CD8-positive, alpha-beta memory T cell (primary cell): Measurements from ENCODE around the gene APOL2. TPM values are rescaled to one million over a fixed set of nuclear protein-coding genes. Genes with fewer than 3 reads are reported as not detected.

Source experiments
- CTCF ChIA-PET: fragments of 350-600 bp; sonication (Branson Sonifier 250); formaldehyde crosslinking; loops from one replicate; lab custom pipeline; 2021; ENCODE audit warnings: antibody characterized with exemption; lab: Charles Lee
- POLR2A ChIA-PET: fragments of 350-600 bp; sonication (Branson Sonifier 250); formaldehyde crosslinking; loops from one replicate; lab custom pipeline; 2021; ENCODE audit warnings: antibody characterized with exemption; lab: Charles Lee
- DNase-seq, 5 donors: peaks; one replicate each; pipeline versions ENCODE4 v3.0.0 to v3.0.0-alpha.2; 2020 to 2022; ENCODE audit warnings: mixed read lengths in 1 of 5
- H3K27ac ChIP-seq: one replicate; pipeline ENCODE4 v1.7.0; 2013; ENCODE audit warnings: low read depth, mild to moderate bottlenecking, low read length, moderate library complexity
- H3K27me3 ChIP-seq: 2 replicates; pipeline ENCODE4 v1.7.0; 2013; ENCODE audit warnings: low read length, mild to moderate bottlenecking; ENCODE audit not compliant: insufficient read depth, poor library complexity, severe bottlenecking
- H3K36me3 ChIP-seq: 2 replicates; pipeline ENCODE4 v1.7.0; 2013; ENCODE audit warnings: mild to moderate bottlenecking, low read length, moderate library complexity; ENCODE audit not compliant: insufficient read depth
- H3K4me1 ChIP-seq: 2 replicates; pipeline ENCODE4 v1.7.0; 2013; ENCODE audit warnings: mild to moderate bottlenecking, low read length, moderate library complexity; ENCODE audit not compliant: insufficient read depth
- H3K4me3 ChIP-seq: 2 replicates; pipeline ENCODE4 v1.7.0; 2013; ENCODE audit warnings: mild to moderate bottlenecking, low read length
- H3K9me3 ChIP-seq: 2 replicates; pipeline ENCODE4 v1.7.0; 2013; ENCODE audit warnings: mild to moderate bottlenecking, low read length
- H3K27ac Mint-ChIP-seq, 8 donors: one replicate each; pipeline ENCODE4 v1.8.0; 2020 to 2021; ENCODE audit warnings: mixed read lengths in 8 of 8, mild to moderate bottlenecking in 6 of 8, inconsistent platforms in 3 of 8, moderate library complexity in 3 of 8
- H3K27me3 Mint-ChIP-seq, 2 donors: one replicate each; pipeline ENCODE4 v1.8.0; 2020 to 2021; ENCODE audit warnings: mixed read lengths in 2 of 2, mild to moderate bottlenecking in 1 of 2, moderate library complexity in 1 of 2
- H3K36me3 Mint-ChIP-seq, 3 donors: one replicate each; pipeline ENCODE4 v1.8.0; 2020 to 2021; ENCODE audit warnings: mixed read lengths in 3 of 3, inconsistent platforms in 1 of 3, mild to moderate bottlenecking in 1 of 3
- H3K4me1 Mint-ChIP-seq, 3 donors: one replicate each; pipeline ENCODE4 v1.8.0; 2020 to 2021; ENCODE audit warnings: mixed read lengths in 3 of 3, inconsistent platforms in 1 of 3, mild to moderate bottlenecking in 1 of 3
- H3K4me3 Mint-ChIP-seq, 7 donors: one replicate each; pipeline ENCODE4 v1.8.0; 2020 to 2021; ENCODE audit warnings: mixed read lengths in 7 of 7, mild to moderate bottlenecking in 6 of 7, moderate library complexity in 4 of 7, inconsistent platforms in 2 of 7
- H3K9me3 Mint-ChIP-seq, 5 donors: one replicate each; pipeline ENCODE4 v1.8.0; 2020 to 2022; ENCODE audit warnings: mixed read lengths in 5 of 5, mild to moderate bottlenecking in 3 of 5, moderate library complexity in 2 of 5, inconsistent platforms in 1 of 5
- polyA plus RNA-seq: library from polyadenylated mRNA; unstranded; fragments of 300-500 nt; fragmentation: Illumina TruSeq; gene quantifications from one replicate; pipeline ENCODE4 v1.2.3, GENCODE V29; 2021
- total RNA-seq, 2 experiments: library from RNA; stranded (reverse); gene quantifications; one replicate each; pipeline ENCODE4 v1.2.3, GENCODE V29; 2021

Gene APOL2
- total and polyA plus RNA-seq, 3 experiments from 2014 or later, result 27.1 to 62.8 (median 59.0) TPM

GRCh38 chr22:36237462-36238372, 1.6 kb downstream of the APOL2 start:
- Mint-ChIP-seq H3K27ac (peak overlapping the region; percentile 90 to 100 (median 98)), H3K27me3 (peaks cover 0 to 1% of the 10 kb centered on the region in 2 donors), H3K4me1 (peaks cover 61 to 70% (median 64%) of the 10 kb centered on the region in 3 donors), H3K4me3 (peak overlapping the region; percentile 96 to 100 (median 100)), H3K9me3 (peaks cover 4 to 8% (median 5%) of the 10 kb centered on the region in 5 donors), H3K36me3 (peaks cover 27 to 59% (median 27%) of the 10 kb centered on the region in 3 donors)
- H3K27ac ChIP-seq, result peak overlapping the region; percentile 61
- H3K36me3 ChIP-seq, result peaks cover 23% of the 10 kb centered on the region
- ChIA-PET POLR2A (interaction anchor here (1.0 kb wide), 1 partner anchor 15 kb away, joined by 4 read pairs; the partner anchor contains the start of gene APOL1), CTCF (interaction anchor here (1.0 to 3.8 kb wide), 10 partner anchors 10 to 172 kb away, joined by 3 to 29 read pairs (median 6); partner anchors contain the start of gene APOL1)
- DNase-seq, result no peak
- peaks cover 37% of the 10 kb centered on the region for H3K4me1 ChIP-seq
- no peaks in the 10 kb centered on the region for H3K27me3 ChIP-seq
- H3K9me3 ChIP-seq, result no peaks in the 10 kb centered on the region
- peak overlapping the region; percentile 91 for H3K4me3 ChIP-seq

DNA sequence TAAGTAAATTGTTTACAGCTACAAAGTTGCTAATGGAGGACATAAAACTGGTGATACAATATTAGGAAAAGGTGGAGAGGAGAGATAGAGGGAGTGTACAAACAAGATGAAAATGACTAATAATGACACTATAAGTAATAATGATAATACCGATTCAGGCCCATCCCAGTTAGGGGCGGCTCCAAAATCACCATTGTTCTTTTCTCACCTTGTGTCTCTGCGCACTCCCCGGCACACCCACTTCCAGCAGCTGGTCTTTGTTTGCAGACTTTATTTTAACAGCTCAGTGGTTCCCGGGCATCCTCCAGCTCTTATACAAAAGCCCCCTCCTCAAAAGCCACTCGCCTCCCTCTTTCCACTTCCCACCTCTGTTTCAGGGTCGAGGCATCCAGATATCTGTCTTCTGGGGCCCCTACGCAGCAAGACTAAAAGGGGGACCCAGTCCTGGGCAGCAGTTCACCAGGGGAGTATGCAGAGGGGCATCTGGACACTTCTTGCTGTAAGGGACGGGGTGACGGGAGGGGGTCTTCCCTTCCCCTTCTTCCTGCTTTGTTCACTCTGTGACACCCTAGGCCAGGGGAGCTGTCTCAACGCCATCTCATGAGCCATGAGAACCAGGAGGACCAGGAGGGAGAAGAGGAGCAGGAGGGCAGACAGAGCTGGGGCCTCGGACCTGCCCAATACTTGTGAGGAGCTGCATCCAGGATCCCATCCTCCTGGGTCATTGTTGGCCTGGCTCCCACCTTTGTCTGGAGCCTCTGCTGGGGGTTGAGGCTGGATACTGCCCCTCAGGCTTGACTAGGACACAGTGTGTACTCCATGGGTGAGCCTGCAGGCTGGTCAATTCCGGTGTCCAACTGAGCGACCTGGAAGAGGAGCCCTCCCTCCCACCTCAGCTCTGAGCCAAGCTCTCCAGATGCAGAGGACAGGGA, 2.7 kb downstream of the APOL2 start:
- Histone ChIP-seq H3K36me3 (peaks cover 29% of the 10 kb centered on the region), H3K4me3 (peak overlapping the region; percentile 91), H3K9me3 (no peaks in the 10 kb centered on the region), H3K27me3 (no peaks in the 10 kb centered on the region), H3K27ac (no peak overlapping the region), H3K4me1 (peaks cover 37% of the 10 kb centered on the region)
- Mint-ChIP-seq H3K4me1 (peaks cover 61 to 76% (median 70%) of the 10 kb centered on the region in 3 donors), H3K9me3 (peaks cover 0 to 4% (median 0%) of the 10 kb centered on the region in 5 donors), H3K27ac (peak overlapping the region in 7 of 8 donors; percentile 47 to 99 (median 98)), H3K27me3 (peaks cover 0 to 1% of the 10 kb centered on the region in 2 donors), H3K36me3 (peaks cover 21 to 69% (median 31%) of the 10 kb centered on the region in 3 donors), H3K4me3 (peak overlapping the region; percentile 87 to 100 (median 100))
- DNase-seq, result no peak
- CTCF ChIA-PET, result interaction anchor here (0.6 to 3.8 kb wide), 5 partner anchors 16 to 171 kb away, joined by 3 to 29 read pairs (median 5); partner anchors contain the start of gene APOL1
- POLR2A ChIA-PET, result no interaction called here

DNA sequence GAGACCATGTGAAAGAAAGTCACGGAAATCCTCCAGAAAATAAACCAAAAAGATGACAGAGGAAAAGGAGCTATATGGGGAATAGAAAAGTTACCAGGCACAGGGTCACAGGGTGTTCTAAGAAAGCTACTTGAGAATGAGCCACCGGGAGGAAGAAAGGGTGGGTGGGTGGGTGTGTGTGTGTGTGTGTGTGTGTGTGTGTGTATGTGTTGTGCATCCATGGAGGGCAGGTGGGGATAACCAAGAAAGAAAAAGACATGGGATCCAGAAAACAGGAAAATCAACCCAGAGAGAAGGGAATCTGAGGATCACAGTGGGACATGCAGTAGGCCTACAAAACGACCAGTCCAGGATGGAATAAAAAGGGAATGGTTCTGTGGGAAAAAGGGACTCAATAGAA, 3.7 kb downstream of the APOL2 start:
- ChIA-PET POLR2A (no interaction called here), CTCF (interaction anchor here (1.4 kb wide), 1 partner anchor 56 kb away, joined by 3 read pairs; no protein-coding TSS in a partner anchor)
- H3K36me3 Mint-ChIP-seq, result peaks cover 24 to 80% (median 34%) of the 10 kb centered on the region in 3 donors
- H3K27ac ChIP-seq, result no peak overlapping the region
- peak overlapping the region in 5 of 8 donors; percentile 47 to 77 (median 68) for H3K27ac Mint-ChIP-seq
- peaks cover 0 to 4% (median 0%) of the 10 kb centered on the region in 5 donors for H3K9me3 Mint-ChIP-seq
- H3K27me3 Mint-ChIP-seq, result peaks cover 0 to 1% of the 10 kb centered on the region in 2 donors
- H3K27me3 ChIP-seq, result no peaks in the 10 kb centered on the region
- H3K4me3 Mint-ChIP-seq, result peak overlapping the region; percentile 80 to 100 (median 98)
- peaks cover 61 to 75% (median 70%) of the 10 kb centered on the region in 3 donors for H3K4me1 Mint-ChIP-seq
- H3K4me1 ChIP-seq, result peaks cover 37% of the 10 kb centered on the region
- DNase-seq, result no peak
- H3K36me3 ChIP-seq, result peaks cover 39% of the 10 kb centered on the region
- H3K9me3 ChIP-seq, result no peaks in the 10 kb centered on the region
- no peak overlapping the region for H3K4me3 ChIP-seq

- Mint-ChIP-seq H3K27ac (peak overlapping the region; percentile 42 to 77 (median 69)), H3K9me3 (peaks cover 0 to 4% (median 0%) of the 10 kb centered on the region in 5 donors), H3K27me3 (peaks cover 0 to 1% of the 10 kb centered on the region in 2 donors), H3K4me1 (peaks cover 61 to 71% (median 68%) of the 10 kb centered on the region in 3 donors), H3K4me3 (peak overlapping the region in 6 of 7 donors; percentile 32 to 100 (median 68)), H3K36me3 (peaks cover 24 to 86% (median 34%) of the 10 kb centered on the region in 3 donors)
- no peak for DNase-seq
- Histone ChIP-seq H3K9me3 (no peaks in the 10 kb centered on the region), H3K4me1 (peaks cover 35% of the 10 kb centered on the region), H3K27me3 (no peaks in the 10 kb centered on the region), H3K36me3 (peaks cover 45% of the 10 kb centered on the region), H3K4me3 (no peak overlapping the region), H3K27ac (no peak overlapping the region)
- ChIA-PET CTCF (no interaction called here), POLR2A (no interaction called here)
Measured at GRCh38 chr22:36234919-36235318, 4.4 kb downstream of the APOL2 start.

GRCh38 chr22:36234213-36234612, 5.1 kb downstream of the APOL2 start:
- CTCF ChIA-PET, result no interaction called here
- H3K36me3 ChIP-seq, result peaks cover 51% of the 10 kb centered on the region

GRCh38 chr22:36233796-36234195, 5.5 kb downstream of the APOL2 start:
- Histone ChIP-seq H3K27me3 (no peaks in the 10 kb centered on the region), H3K4me3 (no peak overlapping the region), H3K9me3 (no peaks in the 10 kb centered on the region), H3K4me1 (peaks cover 31% of the 10 kb centered on the region), H3K27ac (no peak overlapping the region), H3K36me3 (peaks cover 51% of the 10 kb centered on the region)
- Mint-ChIP-seq H3K27me3 (peaks cover 0 to 1% of the 10 kb centered on the region in 2 donors), H3K9me3 (peaks cover 0 to 4% (median 0%) of the 10 kb centered on the region in 5 donors), H3K4me3 (peak overlapping the region in 1 of 7 donors; percentile 37), H3K4me1 (peaks cover 51 to 61% (median 58%) of the 10 kb centered on the region in 3 donors), H3K27ac (peak overlapping the region in 6 of 8 donors; percentile 20 to 77 (median 70)), H3K36me3 (peaks cover 24 to 92% (median 40%) of the 10 kb centered on the region in 3 donors)
- no peak for DNase-seq
- POLR2A ChIA-PET, result no interaction called here
- CTCF ChIA-PET, result no interaction called here

More at GRCh38 chr22:36234213-36234612, 5.1 kb downstream of the APOL2 start:
- Histone ChIP-seq H3K27me3 (no peaks in the 10 kb centered on the region), H3K4me3 (no peak overlapping the region), H3K27ac (no peak overlapping the region), H3K4me1 (peaks cover 31% of the 10 kb centered on the region), H3K9me3 (no peaks in the 10 kb centered on the region)
- Mint-ChIP-seq H3K27me3 (peaks cover 0 to 1% of the 10 kb centered on the region in 2 donors), H3K4me3 (peak overlapping the region in 1 of 7 donors; percentile 37), H3K27ac (peak overlapping the region in 6 of 8 donors; percentile 20 to 77 (median 70)), H3K9me3 (peaks cover 0 to 4% (median 0%) of the 10 kb centered on the region in 5 donors), H3K36me3 (peaks cover 25 to 91% (median 37%) of the 10 kb centered on the region in 3 donors), H3K4me1 (peaks cover 54 to 64% (median 61%) of the 10 kb centered on the region in 3 donors)
- no peak for DNase-seq
- POLR2A ChIA-PET, result no interaction called here
